DMS53 (cell line): ENCODE results near the gene FASN.

Experiments
- DNase-seq: peaks from one replicate; lab custom pipeline; 2025; lab: John Stamatoyannopoulos, UW

FASN gene

GRCh38 chr17:82076018-82076784 is 21.8 kb downstream of the FASN start:
- DNase-seq, result no peak

GRCh38 chr17:82073446-82073845 is 24.6 kb downstream of the FASN start:
- DNase-seq, result no peak

GRCh38 chr17:82072827-82073226 is 25.2 kb downstream of the FASN start:
- DNase-seq, result no peak

GRCh38 chr17:82070611-82071010 is 27.4 kb downstream of the FASN start:
- no peak for DNase-seq

GRCh38 chr17:82065638-82066303 is 32.3 kb downstream of the FASN start, which contains the start of gene DUS1L:
DUS1L (minus strand) TSS chr17:82065804; CDS start chr17:82065059, 745 bp downstream.
- peak; percentile 84 for DNase-seq

GRCh38 chr17:82065193-82065637 is 32.8 kb downstream of the FASN start:
- peak; percentile 80 for DNase-seq

GRCh38 chr17:82064433-82065192 is 33.4 kb downstream of the FASN start:
- peak; percentile 88 for DNase-seq

- no peak for DNase-seq
These were observed 34.3 kb downstream of the FASN start for GRCh38 chr17:82063424-82064415.

GRCh38 chr17:82062984-82063368 is 35.1 kb downstream of the FASN start:
- DNase-seq, result no peak

GRCh38 chr17:82062076-82062983 is 35.7 kb downstream of the FASN start:
- DNase-seq, result peak; percentile 46

GRCh38 chr17:82061047-82061925 is 36.8 kb downstream of the FASN start:
- no peak for DNase-seq

GRCh38 chr17:82060614-82061013 is 37.4 kb downstream of the FASN start:
- no peak for DNase-seq

- DNase-seq, result no peak
These were observed 38.0 kb downstream of the FASN start for GRCh38 chr17:82060001-82060380.

- DNase-seq, result no peak
These were observed 38.6 kb downstream of the FASN start for GRCh38 chr17:82059272-82060000.

- no peak for DNase-seq
These were observed 39.2 kb downstream of the FASN start for GRCh38 chr17:82058855-82059249.

GRCh38 chr17:82058230-82058854 is 39.7 kb downstream of the FASN start:
- no peak for DNase-seq

GRCh38 chr17:82056729-82057621 is 41.1 kb downstream of the FASN start:
- peak; percentile 43 for DNase-seq
